ENCODE measurements around the gene FBXL20. TPM values are rescaled to one million over a fixed set of nuclear protein-coding genes. Genes with fewer than 3 reads are reported as not detected.

The FBXL20 gene
- polyA plus RNA-seq, 1 of the 3 experiments (the other 2 are of a cell fraction), result 2.2 TPM

DNA sequence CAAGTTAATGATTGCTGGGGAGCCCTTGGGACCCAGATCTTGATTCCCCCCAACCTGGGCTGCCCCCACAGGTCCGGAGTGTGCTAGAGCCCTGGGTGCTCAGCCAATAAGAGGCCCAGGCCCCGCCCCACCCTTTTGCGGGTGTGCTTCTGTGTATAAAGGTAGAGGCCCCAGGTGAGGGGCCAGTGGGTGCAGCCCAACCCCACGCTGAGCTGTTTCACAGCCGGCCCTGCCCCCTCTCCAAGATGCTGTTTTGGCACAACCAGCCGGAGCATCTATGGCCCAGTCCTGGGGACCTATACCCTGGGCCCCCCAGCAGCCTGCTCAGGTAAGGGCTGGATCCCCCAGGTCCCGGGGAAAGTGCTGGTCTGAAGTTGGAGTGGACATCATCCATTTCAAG lies 163.8 kb downstream of the FBXL20 start:
- no peaks in the 10 kb centered on the region for H3F3A ChIP-seq (replicated peaks; ENCODE audit: insufficient read depth)
- TF ChIP-seq, protein P1, sequence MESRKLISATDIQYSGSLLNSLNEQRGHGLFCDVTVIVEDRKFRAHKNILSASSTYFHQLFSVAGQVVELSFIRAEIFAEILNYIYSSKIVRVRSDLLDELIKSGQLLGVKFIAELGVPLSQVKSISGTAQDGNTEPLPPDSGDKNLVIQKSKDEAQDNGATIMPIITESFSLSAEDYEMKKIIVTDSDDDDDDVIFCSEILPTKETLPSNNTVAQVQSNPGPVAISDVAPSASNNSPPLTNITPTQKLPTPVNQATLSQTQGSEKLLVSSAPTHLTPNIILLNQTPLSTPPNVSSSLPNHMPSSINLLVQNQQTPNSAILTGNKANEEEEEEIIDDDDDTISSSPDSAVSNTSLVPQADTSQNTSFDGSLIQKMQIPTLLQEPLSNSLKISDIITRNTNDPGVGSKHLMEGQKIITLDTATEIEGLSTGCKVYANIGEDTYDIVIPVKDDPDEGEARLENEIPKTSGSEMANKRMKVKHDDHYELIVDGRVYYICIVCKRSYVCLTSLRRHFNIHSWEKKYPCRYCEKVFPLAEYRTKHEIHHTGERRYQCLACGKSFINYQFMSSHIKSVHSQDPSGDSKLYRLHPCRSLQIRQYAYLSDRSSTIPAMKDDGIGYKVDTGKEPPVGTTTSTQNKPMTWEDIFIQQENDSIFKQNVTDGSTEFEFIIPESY (IDR thresholded peaks at IDR 0.05; ENCODE audit: borderline replicate concordance, low read depth), result no peak
- TF ChIP-seq POLR2AphosphoS5 (IDR thresholded peaks at IDR 0.05; ENCODE audit: low read depth, low read length) (no peak), MXI1 (IDR thresholded peaks at IDR 0.05; ENCODE audit: low read depth, low read length) (no peak), NFIC (IDR thresholded peaks at IDR 0.05; ENCODE audit: borderline replicate concordance) (no peak), CHD2 (IDR thresholded peaks at IDR 0.05; ENCODE audit: low read length, partially characterized antibody) (no peak), GATA2 (CRISPR knock-in tag; IDR thresholded peaks at IDR 0.05) (no peak), MEF2A (IDR thresholded peaks at IDR 0.05; ENCODE audit: borderline replicate concordance, low read depth) (no peak), FOSL2 (IDR thresholded peaks at IDR 0.05; ENCODE audit: borderline replicate concordance, low read depth) (no peak), JUND (IDR thresholded peaks at IDR 0.05) (no peak), RCOR1 (IDR thresholded peaks at IDR 0.05; ENCODE audit: low read length) (no peak), NRF1 (IDR thresholded peaks at IDR 0.05; ENCODE audit: low read depth, low read length) (no peak)
- TF ChIP-seq, protein P2, sequence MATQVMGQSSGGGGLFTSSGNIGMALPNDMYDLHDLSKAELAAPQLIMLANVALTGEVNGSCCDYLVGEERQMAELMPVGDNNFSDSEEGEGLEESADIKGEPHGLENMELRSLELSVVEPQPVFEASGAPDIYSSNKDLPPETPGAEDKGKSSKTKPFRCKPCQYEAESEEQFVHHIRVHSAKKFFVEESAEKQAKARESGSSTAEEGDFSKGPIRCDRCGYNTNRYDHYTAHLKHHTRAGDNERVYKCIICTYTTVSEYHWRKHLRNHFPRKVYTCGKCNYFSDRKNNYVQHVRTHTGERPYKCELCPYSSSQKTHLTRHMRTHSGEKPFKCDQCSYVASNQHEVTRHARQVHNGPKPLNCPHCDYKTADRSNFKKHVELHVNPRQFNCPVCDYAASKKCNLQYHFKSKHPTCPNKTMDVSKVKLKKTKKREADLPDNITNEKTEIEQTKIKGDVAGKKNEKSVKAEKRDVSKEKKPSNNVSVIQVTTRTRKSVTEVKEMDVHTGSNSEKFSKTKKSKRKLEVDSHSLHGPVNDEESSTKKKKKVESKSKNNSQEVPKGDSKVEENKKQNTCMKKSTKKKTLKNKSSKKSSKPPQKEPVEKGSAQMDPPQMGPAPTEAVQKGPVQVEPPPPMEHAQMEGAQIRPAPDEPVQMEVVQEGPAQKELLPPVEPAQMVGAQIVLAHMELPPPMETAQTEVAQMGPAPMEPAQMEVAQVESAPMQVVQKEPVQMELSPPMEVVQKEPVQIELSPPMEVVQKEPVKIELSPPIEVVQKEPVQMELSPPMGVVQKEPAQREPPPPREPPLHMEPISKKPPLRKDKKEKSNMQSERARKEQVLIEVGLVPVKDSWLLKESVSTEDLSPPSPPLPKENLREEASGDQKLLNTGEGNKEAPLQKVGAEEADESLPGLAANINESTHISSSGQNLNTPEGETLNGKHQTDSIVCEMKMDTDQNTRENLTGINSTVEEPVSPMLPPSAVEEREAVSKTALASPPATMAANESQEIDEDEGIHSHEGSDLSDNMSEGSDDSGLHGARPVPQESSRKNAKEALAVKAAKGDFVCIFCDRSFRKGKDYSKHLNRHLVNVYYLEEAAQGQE (IDR thresholded peaks at IDR 0.05; ENCODE audit: low read depth, low read length), result no peak
- TF ChIP-seq, protein P3, sequence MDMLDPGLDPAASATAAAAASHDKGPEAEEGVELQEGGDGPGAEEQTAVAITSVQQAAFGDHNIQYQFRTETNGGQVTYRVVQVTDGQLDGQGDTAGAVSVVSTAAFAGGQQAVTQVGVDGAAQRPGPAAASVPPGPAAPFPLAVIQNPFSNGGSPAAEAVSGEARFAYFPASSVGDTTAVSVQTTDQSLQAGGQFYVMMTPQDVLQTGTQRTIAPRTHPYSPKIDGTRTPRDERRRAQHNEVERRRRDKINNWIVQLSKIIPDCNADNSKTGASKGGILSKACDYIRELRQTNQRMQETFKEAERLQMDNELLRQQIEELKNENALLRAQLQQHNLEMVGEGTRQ (IDR thresholded peaks at IDR 0.05; ENCODE audit: borderline replicate concordance, low read depth, low read length), result no peak
- CTCF ChIA-PET, result interaction anchor here (1.0 to 22.6 kb wide), 10 partner anchors 5 to 386 kb away, joined by 3 to 781 read pairs (median 13); partner anchors contain the start of genes CACNB1, RPL19 and STAC2

More for the DNA sequence above, 163.8 kb downstream of the FBXL20 start:
- no peak overlapping the region for H3K4me2 ChIP-seq
- WGBS (ENCODE audit: low lambda C conversion rate), result 92% methylated on average over 5 of the region's 7 CpGs
- peaks cover 7 to 18% of the 10 kb centered on the region in 2 experiments; a peak in 1 of 4 replicates for H3K4me1 ChIP-seq (ENCODE audit: control insufficient read depth in 1 of 2, insufficient read depth in 2 of 2, low read depth in 1 of 2, low read length in 1 of 2)
- no peaks in the 10 kb centered on the region for H3K27me3 ChIP-seq (ENCODE audit: insufficient read depth)
- no peaks in the 10 kb centered on the region for H3K36me3 ChIP-seq (replicated peaks in 1 of 2; ENCODE audit: control insufficient read depth in 1 of 2, insufficient read depth in 2 of 2, low read length in 1 of 2)
- H4K20me1 ChIP-seq (ENCODE audit: insufficient read depth), result no peaks in the 10 kb centered on the region
- H3K4me3 ChIP-seq (ENCODE audit: low read depth in 2 of 2, low read length in 1 of 2), result no peak overlapping the region
- H3K79me2 ChIP-seq (ENCODE audit: insufficient read depth), result no peaks in the 10 kb centered on the region
- no peaks in the 10 kb centered on the region for H3K9me3 ChIP-seq
- POLR2A ChIA-PET, result interaction anchor here (1.4 kb wide), 1 partner anchor 38 kb away, joined by 9 read pairs; the partner anchor contains the start of gene RPL19
- H2AFZ ChIP-seq (ENCODE audit: low read depth), result no peak overlapping the region
- no peaks in the 10 kb centered on the region for H3K9me2 ChIP-seq
- DNase-seq, result no peak
- no peak overlapping the region for H3K27ac ChIP-seq (ENCODE audit: low read depth in 2 of 2, low read length in 1 of 2)
- no peak overlapping the region for H3K9ac ChIP-seq

Measured in SK-N-SH (cell line).